H1 (cell line): ENCODE measurements around the gene EN2. TPM values are rescaled to one million over a fixed set of nuclear protein-coding genes. Genes with fewer than 3 reads are reported as not detected.

Source experiments
- JUN ChIP-seq: IDR thresholded peaks from 2 replicates; pipeline ENCODE4 v1.6.1; 2011; ENCODE audit warnings: low read depth, mild to moderate bottlenecking, improper control_type of control experiment, low read length
- KDM1A ChIP-seq: fragments of 200-600, 300-600 bp; sonication (generic); IDR thresholded peaks from 2 replicates; pipeline ENCODE4 v1.7.1; 2016; ENCODE audit warnings: mild to moderate bottlenecking, low read length, borderline replicate concordance
- NRF1 ChIP-seq: IDR thresholded peaks from 2 replicates; pipeline ENCODE4 v1.6.1; 2011; ENCODE audit warnings: mild to moderate bottlenecking, low read depth, low read length, improper control_type of control experiment
- SP1 ChIP-seq: IDR thresholded peaks from 2 replicates; pipeline ENCODE4 v1.6.1; 2011; ENCODE audit warnings: low read depth, low read length
- USF2 ChIP-seq: IDR thresholded peaks from 2 replicates; pipeline ENCODE4 v1.6.1; 2011; ENCODE audit warnings: low read length, improper control_type of control experiment
- polyA plus RNA-seq, 7 experiments: library from polyadenylated mRNA; depleted of rRNA in 3 of 7; stranded (reverse) in 5 of 7; unstranded in 2 of 7; fragments of >200 nt in 5 of 7; fragments of 200-250 nt in 2 of 7; gene quantifications; 1 replicate in 5 of 7; 2 replicates in 1 of 7; 4 replicates in 1 of 7; pipeline versions ENCODE4 v1.2.1 to v1.2.3, GENCODE V29; 2011 to 2013; ENCODE audit warnings: missing spikeins in 2 of 7, mixed read lengths in 2 of 7
- total RNA-seq: library from RNA; stranded (reverse); fragmentation: NEBNext Ultra II Directional; extraction: Animal tissue kit (Norgen Biotek cat#: 25700); gene quantifications from 2 replicates; pipeline ENCODE4 v1.2.1, GENCODE V29; 2021
- TF ChIP-seq, protein P1 (sequence below): fragments of 300-600 bp; sonication (generic); IDR thresholded peaks from 2 replicates; pipeline ENCODE4 v1.7.1; 2012; ENCODE audit warnings: low read length, moderate library complexity, mild to moderate bottlenecking, inconsistent platforms; ENCODE audit not compliant: insufficient replicate concordance
- TF ChIP-seq, protein P2 (sequence below): IDR thresholded peaks from 2 replicates; pipeline ENCODE4 v1.6.1; 2012; ENCODE audit warnings: inconsistent platforms

The EN2 gene
- total and polyA plus RNA-seq, 2 of the 8 experiments (the other 6 are each of a cell fraction or from before 2014, with no cell fraction given), result not detected

DNA sequence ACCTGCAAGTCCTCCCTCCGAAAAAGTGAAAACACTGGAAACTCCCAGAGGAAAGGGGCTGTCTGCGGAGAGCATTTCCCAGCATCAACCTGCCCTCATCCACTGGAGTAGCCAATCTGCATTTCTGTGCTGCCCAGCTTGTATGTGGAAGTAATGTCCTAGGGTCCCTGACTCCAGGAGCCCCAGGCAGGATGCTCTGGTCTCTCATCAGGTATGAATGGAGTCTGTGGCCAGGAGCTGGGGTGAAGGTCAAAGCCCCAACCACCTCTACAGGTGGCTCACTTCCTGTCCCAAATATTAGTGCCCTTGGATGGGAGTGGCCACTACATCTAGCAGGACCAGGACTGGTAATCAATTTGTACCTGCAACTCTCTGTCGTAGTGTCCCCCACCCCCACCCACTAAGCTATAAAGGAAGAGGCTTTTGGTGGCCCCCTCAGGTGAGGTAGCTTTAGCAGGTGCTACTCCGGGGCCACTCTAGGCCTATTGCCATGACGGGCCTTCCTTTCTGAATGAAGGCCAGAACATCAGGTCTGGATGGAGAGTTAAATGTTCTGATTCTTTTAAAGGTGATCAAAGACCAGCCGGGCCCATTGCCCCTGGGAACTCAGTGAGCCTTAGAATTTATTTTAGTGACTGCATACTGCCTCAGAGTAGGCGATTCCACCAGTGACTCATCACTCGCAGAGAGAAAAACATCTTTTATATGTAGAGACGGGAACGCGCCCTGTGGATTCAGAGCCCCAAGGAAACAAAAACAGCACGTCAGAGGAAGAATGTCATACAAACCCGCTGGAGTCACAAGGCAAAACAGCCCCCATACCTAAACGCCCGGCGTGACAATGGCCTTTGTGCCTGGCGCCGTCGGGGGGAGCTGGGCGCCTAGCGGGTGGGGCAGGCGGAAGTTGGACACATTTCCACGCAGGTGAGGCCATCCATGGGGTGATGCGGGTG, 13.0 kb downstream of the EN2 start (continued):
- TF ChIP-seq, protein P1, sequence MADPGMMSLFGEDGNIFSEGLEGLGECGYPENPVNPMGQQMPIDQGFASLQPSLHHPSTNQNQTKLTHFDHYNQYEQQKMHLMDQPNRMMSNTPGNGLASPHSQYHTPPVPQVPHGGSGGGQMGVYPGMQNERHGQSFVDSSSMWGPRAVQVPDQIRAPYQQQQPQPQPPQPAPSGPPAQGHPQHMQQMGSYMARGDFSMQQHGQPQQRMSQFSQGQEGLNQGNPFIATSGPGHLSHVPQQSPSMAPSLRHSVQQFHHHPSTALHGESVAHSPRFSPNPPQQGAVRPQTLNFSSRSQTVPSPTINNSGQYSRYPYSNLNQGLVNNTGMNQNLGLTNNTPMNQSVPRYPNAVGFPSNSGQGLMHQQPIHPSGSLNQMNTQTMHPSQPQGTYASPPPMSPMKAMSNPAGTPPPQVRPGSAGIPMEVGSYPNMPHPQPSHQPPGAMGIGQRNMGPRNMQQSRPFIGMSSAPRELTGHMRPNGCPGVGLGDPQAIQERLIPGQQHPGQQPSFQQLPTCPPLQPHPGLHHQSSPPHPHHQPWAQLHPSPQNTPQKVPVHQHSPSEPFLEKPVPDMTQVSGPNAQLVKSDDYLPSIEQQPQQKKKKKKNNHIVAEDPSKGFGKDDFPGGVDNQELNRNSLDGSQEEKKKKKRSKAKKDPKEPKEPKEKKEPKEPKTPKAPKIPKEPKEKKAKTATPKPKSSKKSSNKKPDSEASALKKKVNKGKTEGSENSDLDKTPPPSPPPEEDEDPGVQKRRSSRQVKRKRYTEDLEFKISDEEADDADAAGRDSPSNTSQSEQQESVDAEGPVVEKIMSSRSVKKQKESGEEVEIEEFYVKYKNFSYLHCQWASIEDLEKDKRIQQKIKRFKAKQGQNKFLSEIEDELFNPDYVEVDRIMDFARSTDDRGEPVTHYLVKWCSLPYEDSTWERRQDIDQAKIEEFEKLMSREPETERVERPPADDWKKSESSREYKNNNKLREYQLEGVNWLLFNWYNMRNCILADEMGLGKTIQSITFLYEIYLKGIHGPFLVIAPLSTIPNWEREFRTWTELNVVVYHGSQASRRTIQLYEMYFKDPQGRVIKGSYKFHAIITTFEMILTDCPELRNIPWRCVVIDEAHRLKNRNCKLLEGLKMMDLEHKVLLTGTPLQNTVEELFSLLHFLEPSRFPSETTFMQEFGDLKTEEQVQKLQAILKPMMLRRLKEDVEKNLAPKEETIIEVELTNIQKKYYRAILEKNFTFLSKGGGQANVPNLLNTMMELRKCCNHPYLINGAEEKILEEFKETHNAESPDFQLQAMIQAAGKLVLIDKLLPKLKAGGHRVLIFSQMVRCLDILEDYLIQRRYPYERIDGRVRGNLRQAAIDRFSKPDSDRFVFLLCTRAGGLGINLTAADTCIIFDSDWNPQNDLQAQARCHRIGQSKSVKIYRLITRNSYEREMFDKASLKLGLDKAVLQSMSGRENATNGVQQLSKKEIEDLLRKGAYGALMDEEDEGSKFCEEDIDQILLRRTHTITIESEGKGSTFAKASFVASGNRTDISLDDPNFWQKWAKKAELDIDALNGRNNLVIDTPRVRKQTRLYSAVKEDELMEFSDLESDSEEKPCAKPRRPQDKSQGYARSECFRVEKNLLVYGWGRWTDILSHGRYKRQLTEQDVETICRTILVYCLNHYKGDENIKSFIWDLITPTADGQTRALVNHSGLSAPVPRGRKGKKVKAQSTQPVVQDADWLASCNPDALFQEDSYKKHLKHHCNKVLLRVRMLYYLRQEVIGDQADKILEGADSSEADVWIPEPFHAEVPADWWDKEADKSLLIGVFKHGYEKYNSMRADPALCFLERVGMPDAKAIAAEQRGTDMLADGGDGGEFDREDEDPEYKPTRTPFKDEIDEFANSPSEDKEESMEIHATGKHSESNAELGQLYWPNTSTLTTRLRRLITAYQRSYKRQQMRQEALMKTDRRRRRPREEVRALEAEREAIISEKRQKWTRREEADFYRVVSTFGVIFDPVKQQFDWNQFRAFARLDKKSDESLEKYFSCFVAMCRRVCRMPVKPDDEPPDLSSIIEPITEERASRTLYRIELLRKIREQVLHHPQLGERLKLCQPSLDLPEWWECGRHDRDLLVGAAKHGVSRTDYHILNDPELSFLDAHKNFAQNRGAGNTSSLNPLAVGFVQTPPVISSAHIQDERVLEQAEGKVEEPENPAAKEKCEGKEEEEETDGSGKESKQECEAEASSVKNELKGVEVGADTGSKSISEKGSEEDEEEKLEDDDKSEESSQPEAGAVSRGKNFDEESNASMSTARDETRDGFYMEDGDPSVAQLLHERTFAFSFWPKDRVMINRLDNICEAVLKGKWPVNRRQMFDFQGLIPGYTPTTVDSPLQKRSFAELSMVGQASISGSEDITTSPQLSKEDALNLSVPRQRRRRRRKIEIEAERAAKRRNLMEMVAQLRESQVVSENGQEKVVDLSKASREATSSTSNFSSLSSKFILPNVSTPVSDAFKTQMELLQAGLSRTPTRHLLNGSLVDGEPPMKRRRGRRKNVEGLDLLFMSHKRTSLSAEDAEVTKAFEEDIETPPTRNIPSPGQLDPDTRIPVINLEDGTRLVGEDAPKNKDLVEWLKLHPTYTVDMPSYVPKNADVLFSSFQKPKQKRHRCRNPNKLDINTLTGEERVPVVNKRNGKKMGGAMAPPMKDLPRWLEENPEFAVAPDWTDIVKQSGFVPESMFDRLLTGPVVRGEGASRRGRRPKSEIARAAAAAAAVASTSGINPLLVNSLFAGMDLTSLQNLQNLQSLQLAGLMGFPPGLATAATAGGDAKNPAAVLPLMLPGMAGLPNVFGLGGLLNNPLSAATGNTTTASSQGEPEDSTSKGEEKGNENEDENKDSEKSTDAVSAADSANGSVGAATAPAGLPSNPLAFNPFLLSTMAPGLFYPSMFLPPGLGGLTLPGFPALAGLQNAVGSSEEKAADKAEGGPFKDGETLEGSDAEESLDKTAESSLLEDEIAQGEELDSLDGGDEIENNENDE, result no peak
- no peak for TF ChIP-seq KDM1A
- TF ChIP-seq, protein P2, sequence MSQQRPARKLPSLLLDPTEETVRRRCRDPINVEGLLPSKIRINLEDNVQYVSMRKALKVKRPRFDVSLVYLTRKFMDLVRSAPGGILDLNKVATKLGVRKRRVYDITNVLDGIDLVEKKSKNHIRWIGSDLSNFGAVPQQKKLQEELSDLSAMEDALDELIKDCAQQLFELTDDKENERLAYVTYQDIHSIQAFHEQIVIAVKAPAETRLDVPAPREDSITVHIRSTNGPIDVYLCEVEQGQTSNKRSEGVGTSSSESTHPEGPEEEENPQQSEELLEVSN, result no peak
- no peak for TF ChIP-seq JUN
- TF ChIP-seq SP1, result no peak
- TF ChIP-seq USF2, result no peak
- TF ChIP-seq NRF1, result no peak
